ENCODE data around the gene SPTAN1.

The SPTAN1 gene

GRCh38 chr9:128607642-128608350 lies 55.4 kb downstream of the SPTAN1 start:
- peak; percentile 73 to 81 for DNase-seq

GRCh38 chr9:128610897-128611296 lies 58.5 kb downstream of the SPTAN1 start:
- DNase-seq: no peak

- DNase-seq: no peak
Observed at GRCh38 chr9:128611600-128612394, 59.4 kb downstream of the SPTAN1 start.

- DNase-seq: no peak
Observed at GRCh38 chr9:128614728-128615127, 62.3 kb downstream of the SPTAN1 start.

GRCh38 chr9:128615571-128615970 lies 63.2 kb downstream of the SPTAN1 start:
- DNase-seq: no peak

GRCh38 chr9:128617943-128618342 lies 65.6 kb downstream of the SPTAN1 start:
- no peak for DNase-seq

GRCh38 chr9:128619127-128619526 lies 66.7 kb downstream of the SPTAN1 start:
- no peak for DNase-seq

GRCh38 chr9:128619779-128620178 lies 67.4 kb downstream of the SPTAN1 start:
- DNase-seq: no peak

- no peak for DNase-seq
Observed at GRCh38 chr9:128621730-128622455, 69.5 kb downstream of the SPTAN1 start.

GRCh38 chr9:128624566-128624965 lies 72.2 kb downstream of the SPTAN1 start:
- DNase-seq: no peak

- DNase-seq: no peak
Observed at GRCh38 chr9:128625391-128626146, 73.2 kb downstream of the SPTAN1 start.

- no peak for DNase-seq
Observed at GRCh38 chr9:128626181-128626580, 73.8 kb downstream of the SPTAN1 start.

- no peak for DNase-seq
Observed at GRCh38 chr9:128627127-128627715, 74.8 kb downstream of the SPTAN1 start.

GRCh38 chr9:128627906-128628305 lies 75.5 kb downstream of the SPTAN1 start:
- DNase-seq: no peak

GRCh38 chr9:128628471-128629048 lies 76.2 kb downstream of the SPTAN1 start:
- DNase-seq: no peak

GRCh38 chr9:128629136-128629535 lies 76.7 kb downstream of the SPTAN1 start:
- no peak for DNase-seq

GRCh38 chr9:128629852-128630545 lies 77.6 kb downstream of the SPTAN1 start:
- no peak for DNase-seq

- no peak for DNase-seq
Observed at GRCh38 chr9:128631636-128632035, 79.2 kb downstream of the SPTAN1 start.

- DNase-seq: no peak
Observed at GRCh38 chr9:128632066-128632465, 79.7 kb downstream of the SPTAN1 start.

GRCh38 chr9:128632486-128632885 lies 80.1 kb downstream of the SPTAN1 start:
- no peak for DNase-seq

GRCh38 chr9:128633057-128633456 lies 80.7 kb downstream of the SPTAN1 start:
- no peak for DNase-seq

Measured in NCI-H2081 (cell line).